ENCODE results near the gene FITM1. TPM values are rescaled to one million over a fixed set of nuclear protein-coding genes. Genes with fewer than 3 reads are reported as not detected.
A peak's percentile ranks its signal among the peaks of the same experiment; 100 is the strongest.

FITM1 gene
- total and polyA plus RNA-seq, 4 experiments from 2014 or later, result 0.69 to 4.2 (median 2.0) TPM

- CTCF ChIA-PET (ENCODE audit: partially characterized antibody), result interaction anchor here (1.2 to 2.6 kb wide), 3 partner anchors 16 to 74 kb away, joined by 4 to 15 read pairs (median 5); partner anchors contain the start of genes DCAF11 and NRL
- Mint-ChIP-seq H3K36me3 (peaks cover 0 to 3% of the 10 kb centered on the region in 2 donors), H3K4me1 (peaks cover 20 to 35% (median 26%) of the 10 kb centered on the region in 4 donors), H3K4me3 (peak overlapping the region in 3 of 8 donors; percentile 35 to 57 (median 51)), H3K27ac (peak overlapping the region; percentile 84 to 96 (median 87)), H3K27me3 (no peaks in the 10 kb centered on the region), H3K9me3 (peaks cover 0 to 2% (median 0%) of the 10 kb centered on the region in 8 donors)
- intact Hi-C loops (cut with micrococcal nuclease), result no loop called here
- Histone ChIP-seq H3K4me3 (ENCODE audit: low read length in 2 of 2) (no peak overlapping the region), H3K9me3 (ENCODE audit: control insufficient read depth in 1 of 2, low read length in 2 of 2) (no peaks in the 10 kb centered on the region), H3K4me1 (ENCODE audit: insufficient read depth, low read length) (peaks cover 25% of the 10 kb centered on the region), H3K27ac (ENCODE audit: low read depth, low read length) (no peak overlapping the region), H3K36me3 (ENCODE audit: insufficient read depth, low read length) (no peaks in the 10 kb centered on the region), H3K27me3 (ENCODE audit: insufficient read depth, low read length) (no peaks in the 10 kb centered on the region)
- POLR2A ChIA-PET (ENCODE audit: partially characterized antibody), result interaction anchor here (0.6 to 16.1 kb wide), 6 partner anchors 10 to 322 kb away, joined by 3 to 347 read pairs (median 4); partner anchors contain the start of genes CARMIL3, DCAF11, EMC9 and IRF9
- no peak for DNase-seq
Observed at GRCh38 chr14:24131549-24131966, 1.1 kb downstream of the FITM1 start.

- ChIA-PET POLR2A (ENCODE audit: partially characterized antibody) (interaction anchor here (0.6 to 16.1 kb wide), 9 partner anchors 9 to 321 kb away, joined by 3 to 347 read pairs (median 5); partner anchors contain the start of genes CARMIL3, DCAF11, EMC9 and IPO4), CTCF (ENCODE audit: partially characterized antibody) (interaction anchor here (1.2 to 2.6 kb wide), 5 partner anchors 16 to 74 kb away, joined by 4 to 15 read pairs (median 4); partner anchors contain the start of genes DCAF11, IRF9 and NRL)
- H3K9me3 Mint-ChIP-seq, result peaks cover 0 to 2% (median 0%) of the 10 kb centered on the region in 8 donors
- no peaks in the 10 kb centered on the region for H3K9me3 ChIP-seq (ENCODE audit: control insufficient read depth in 1 of 2, low read length in 2 of 2)
- peak overlapping the region; percentile 41 for H3K27ac ChIP-seq (ENCODE audit: low read depth, low read length)
- DNase-seq, result peak in 4 of 5 donors; percentile 32 to 57 (median 34)
- H3K36me3 ChIP-seq (ENCODE audit: insufficient read depth, low read length), result peaks cover 2% of the 10 kb centered on the region
- H3K4me1 Mint-ChIP-seq, result peaks cover 25 to 41% (median 32%) of the 10 kb centered on the region in 4 donors
- H3K27me3 Mint-ChIP-seq, result no peaks in the 10 kb centered on the region
- H3K4me3 Mint-ChIP-seq, result peak overlapping the region; percentile 47 to 87 (median 60)
- peaks cover 2 to 9% of the 10 kb centered on the region in 2 donors for H3K36me3 Mint-ChIP-seq
- peaks cover 32% of the 10 kb centered on the region for H3K4me1 ChIP-seq (ENCODE audit: insufficient read depth, low read length)
- H3K27ac Mint-ChIP-seq, result peak overlapping the region; percentile 85 to 96 (median 90)
- no peak overlapping the region for H3K4me3 ChIP-seq (ENCODE audit: low read length in 2 of 2)
- H3K27me3 ChIP-seq (ENCODE audit: insufficient read depth, low read length), result no peaks in the 10 kb centered on the region
- intact Hi-C loops (cut with micrococcal nuclease), result no loop called here
Observed at GRCh38 chr14:24132061-24132685, 1.7 kb downstream of the FITM1 start.

- Mint-ChIP-seq H3K27me3 (no peaks in the 10 kb centered on the region), H3K4me3 (peak overlapping the region in 4 of 8 donors; percentile 60 to 87 (median 63)), H3K36me3 (peaks cover 7 to 14% of the 10 kb centered on the region in 2 donors), H3K9me3 (peaks cover 0 to 2% (median 0%) of the 10 kb centered on the region in 8 donors), H3K4me1 (peaks cover 26 to 48% (median 35%) of the 10 kb centered on the region in 4 donors), H3K27ac (peak overlapping the region; percentile 85 to 96 (median 90))
- H3K27ac ChIP-seq (ENCODE audit: low read depth, low read length), result peak overlapping the region; percentile 41
- no peaks in the 10 kb centered on the region for H3K9me3 ChIP-seq (ENCODE audit: control insufficient read depth in 1 of 2, low read length in 2 of 2)
- H3K4me1 ChIP-seq (ENCODE audit: insufficient read depth, low read length), result peaks cover 40% of the 10 kb centered on the region
- ChIA-PET CTCF (ENCODE audit: partially characterized antibody) (interaction anchor here (1.2 to 6.4 kb wide), 5 partner anchors 17 to 43 kb away, joined by 4 to 53 read pairs (median 5); partner anchors contain the start of genes DCAF11, IRF9 and NRL), POLR2A (ENCODE audit: partially characterized antibody) (interaction anchor here (1.0 to 16.1 kb wide), 7 partner anchors 8 to 81 kb away, joined by 4 to 347 read pairs (median 7); partner anchors contain the start of genes CARMIL3, DCAF11, EMC9 and IPO4)
- H3K27me3 ChIP-seq (ENCODE audit: insufficient read depth, low read length), result no peaks in the 10 kb centered on the region
- intact Hi-C loops (cut with micrococcal nuclease), result no loop called here
- DNase-seq, result no peak
- no peak overlapping the region for H3K4me3 ChIP-seq (ENCODE audit: low read length in 2 of 2)
- peaks cover 10% of the 10 kb centered on the region for H3K36me3 ChIP-seq (ENCODE audit: insufficient read depth, low read length)
Observed at GRCh38 chr14:24132976-24133375, 2.5 kb downstream of the FITM1 start.

GRCh38 chr14:24133735-24134134 is 3.3 kb downstream of the FITM1 start:
- H3K9me3 Mint-ChIP-seq, result peaks cover 0 to 4% (median 0%) of the 10 kb centered on the region in 8 donors
- ChIA-PET CTCF (ENCODE audit: partially characterized antibody) (interaction anchor here (0.7 to 6.4 kb wide), 5 partner anchors 18 to 27 kb away, joined by 4 to 53 read pairs (median 5); partner anchors contain the start of genes DCAF11, IRF9 and NRL), POLR2A (ENCODE audit: partially characterized antibody) (interaction anchor here (0.7 to 16.1 kb wide), 5 partner anchors 13 to 61 kb away, joined by 3 to 347 read pairs (median 8); partner anchors contain the start of genes DCAF11, IPO4, NRL and PSME2)
- peaks cover 11 to 22% of the 10 kb centered on the region in 2 donors for H3K36me3 Mint-ChIP-seq
- no peaks in the 10 kb centered on the region for H3K9me3 ChIP-seq (ENCODE audit: control insufficient read depth in 1 of 2, low read length in 2 of 2)
- peak overlapping the region in 2 of 8 donors; percentile 8 to 46 for H3K4me3 Mint-ChIP-seq
- intact Hi-C loops (cut with micrococcal nuclease), result no loop called here
- H3K27me3 Mint-ChIP-seq, result no peaks in the 10 kb centered on the region
- H3K4me3 ChIP-seq (ENCODE audit: low read length in 2 of 2), result no peak overlapping the region
- no peak overlapping the region for H3K27ac ChIP-seq (ENCODE audit: low read depth, low read length)
- H3K27ac Mint-ChIP-seq, result no peak overlapping the region
- H3K27me3 ChIP-seq (ENCODE audit: insufficient read depth, low read length), result no peaks in the 10 kb centered on the region
- peaks cover 47% of the 10 kb centered on the region for H3K4me1 ChIP-seq (ENCODE audit: insufficient read depth, low read length)
- no peak for DNase-seq
- H3K4me1 Mint-ChIP-seq, result peaks cover 29 to 56% (median 41%) of the 10 kb centered on the region in 4 donors
- peaks cover 16% of the 10 kb centered on the region for H3K36me3 ChIP-seq (ENCODE audit: insufficient read depth, low read length)

GRCh38 chr14:24135584-24135833 is 5.0 kb downstream of the FITM1 start:
- DNase-seq, result no peak
- intact Hi-C loops (cut with micrococcal nuclease), result no loop called here
- H3K9me3 ChIP-seq (ENCODE audit: control insufficient read depth in 1 of 2, low read length in 2 of 2), result no peaks in the 10 kb centered on the region
- peak overlapping the region; percentile 84 for H3K27ac ChIP-seq (ENCODE audit: low read depth, low read length)
- Mint-ChIP-seq H3K36me3 (peaks cover 23 to 32% of the 10 kb centered on the region in 2 donors), H3K9me3 (peaks cover 0 to 4% (median 0%) of the 10 kb centered on the region in 8 donors), H3K27ac (peak overlapping the region; percentile 86 to 96 (median 94)), H3K4me1 (peaks cover 37 to 70% (median 54%) of the 10 kb centered on the region in 4 donors), H3K27me3 (no peaks in the 10 kb centered on the region), H3K4me3 (peak overlapping the region; percentile 87 to 94 (median 91))
- CTCF ChIA-PET (ENCODE audit: partially characterized antibody), result interaction anchor here (0.7 to 6.4 kb wide), 12 partner anchors 11 to 198 kb away, joined by 3 to 53 read pairs (median 4); partner anchors contain the start of genes CIDEB, DCAF11, IRF9 and NRL
- H3K27me3 ChIP-seq (ENCODE audit: insufficient read depth, low read length), result no peaks in the 10 kb centered on the region
- H3K4me1 ChIP-seq (ENCODE audit: insufficient read depth, low read length), result peaks cover 59% of the 10 kb centered on the region
- H3K36me3 ChIP-seq (ENCODE audit: insufficient read depth, low read length), result peaks cover 22% of the 10 kb centered on the region
- POLR2A ChIA-PET (ENCODE audit: partially characterized antibody), result interaction anchor here (0.7 to 16.1 kb wide), 26 partner anchors 9 to 815 kb away, joined by 3 to 347 read pairs (median 11); partner anchors contain the start of genes CARMIL3, CBLN3, CHMP4A and DCAF11
- peak overlapping the region; percentile 11 to 87 for H3K4me3 ChIP-seq (ENCODE audit: low read length in 2 of 2)

GRCh38 chr14:24135834-24136683 is 5.6 kb downstream of the FITM1 start, which contains the start of gene PSME1:
PSME1 (plus strand) TSS chr14:24136194; CDS start chr14:24136263, 69 bp downstream.
- peak; percentile 92 to 94 (median 93) for DNase-seq
- Histone ChIP-seq H3K4me3 (ENCODE audit: low read length in 2 of 2) (peak within 1 kb of the TSS; percentile 30 to 87), H3K4me1 (ENCODE audit: insufficient read depth, low read length) (peaks cover 59% of the 10 kb centered on the region), H3K36me3 (ENCODE audit: insufficient read depth, low read length) (peaks cover 22% of the 10 kb centered on the region), H3K9me3 (ENCODE audit: control insufficient read depth in 1 of 2, low read length in 2 of 2) (no peaks in the 10 kb centered on the region), H3K27me3 (ENCODE audit: insufficient read depth, low read length) (no peaks in the 10 kb centered on the region), H3K27ac (ENCODE audit: low read depth, low read length) (peak within 1 kb of the TSS; percentile 84)
- ChIA-PET CTCF (ENCODE audit: partially characterized antibody) (interaction anchor here (0.7 to 6.4 kb wide), 14 partner anchors 10 to 198 kb away, joined by 3 to 53 read pairs (median 5); partner anchors contain the start of genes CIDEB, DCAF11, IRF9 and NRL), POLR2A (ENCODE audit: partially characterized antibody) (interaction anchor here (0.6 to 16.1 kb wide), 27 partner anchors 10 to 815 kb away, joined by 3 to 347 read pairs (median 9); partner anchors contain the start of genes CARMIL3, CBLN3, CHMP4A and DCAF11)
- Mint-ChIP-seq H3K4me1 (peaks cover 35 to 70% (median 55%) of the 10 kb centered on the region in 4 donors), H3K4me3 (peak within 1 kb of the TSS; percentile 87 to 94 (median 92)), H3K27ac (peak within 1 kb of the TSS; percentile 88 to 96 (median 94)), H3K9me3 (peaks cover 0 to 4% (median 0%) of the 10 kb centered on the region in 8 donors), H3K36me3 (peaks cover 23 to 35% of the 10 kb centered on the region in 2 donors), H3K27me3 (no peaks in the 10 kb centered on the region)
- intact Hi-C loops (cut with micrococcal nuclease), result loop anchor here (1.0 to 2.0 kb wide), 4 partner anchors 11 to 579 kb away; partner anchors contain the start of genes DCAF11, IRF9, NRL and RNF31

Data from CD4-positive, alpha-beta memory T cell (primary cell).